ENCODE measurements around the gene RNF220. TPM values are rescaled to one million over a fixed set of nuclear protein-coding genes. Genes with fewer than 3 reads are reported as not detected.

The RNF220 gene
- total and polyA plus RNA-seq, 2 experiments from 2014 or later, result 47.4 to 123 TPM

DNA sequence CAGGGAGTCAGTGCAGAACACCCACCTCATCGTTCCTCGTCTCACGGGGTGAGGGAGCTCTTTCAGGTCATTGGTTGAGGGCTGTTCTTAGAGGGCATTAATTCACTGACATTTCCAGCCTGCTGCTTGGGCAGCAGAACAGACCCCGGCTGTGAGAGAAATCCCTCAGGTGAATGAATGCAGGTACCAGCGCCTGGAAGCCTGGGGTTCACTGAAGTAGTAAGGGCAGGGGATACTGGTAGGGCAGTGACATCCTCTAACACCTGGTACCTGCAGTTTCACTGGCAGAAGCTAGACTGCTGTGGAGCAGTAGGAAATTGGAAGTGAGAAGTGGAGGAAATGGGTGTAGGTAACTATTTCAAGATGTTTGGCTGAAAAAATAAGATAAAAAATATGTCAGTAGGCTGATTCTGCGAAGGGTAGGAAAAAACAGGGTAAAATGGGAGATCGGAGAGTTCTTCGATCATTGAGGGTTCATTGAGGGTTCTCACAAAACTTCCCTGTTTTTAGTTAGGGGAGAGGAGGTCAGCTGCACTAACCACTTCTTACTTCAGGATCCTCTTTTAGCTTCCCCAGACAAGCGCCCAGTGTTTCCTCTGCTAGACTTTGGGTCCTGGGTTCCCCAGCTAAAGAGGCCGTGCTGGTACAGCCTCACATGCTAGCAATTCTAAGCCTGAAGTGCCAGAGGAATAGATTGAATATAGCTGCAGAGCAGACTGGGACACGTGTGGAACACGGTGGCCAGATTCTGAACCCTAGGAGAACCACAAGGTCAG, 55.2 kb downstream of the RNF220 start:
- Histone ChIP-seq H4K20me1 (ENCODE audit: insufficient read depth) (no peaks in the 10 kb centered on the region), H3K36me3 (ENCODE audit: low read depth) (no peaks in the 10 kb centered on the region), H3K9ac (no peak overlapping the region), H3F3A (ENCODE audit: insufficient read depth) (no peaks in the 10 kb centered on the region), H2AFZ (no peak overlapping the region), H3K9me2 (ENCODE audit: insufficient read depth) (no peaks in the 10 kb centered on the region), H3K27me3 (replicated peaks; ENCODE audit: insufficient read depth) (peaks cover 56% of the 10 kb centered on the region), H3K27ac (no peak overlapping the region), H3K4me1 (ENCODE audit: insufficient read depth) (no peaks in the 10 kb centered on the region), H3K79me2 (ENCODE audit: insufficient read depth) (no peaks in the 10 kb centered on the region), H3K4me2 (ENCODE audit: unreplicated experiment) (no peak overlapping the region), H3K4me3 (no peak overlapping the region), H3K9me3 (ENCODE audit: low read depth) (no peaks in the 10 kb centered on the region)
- in situ Hi-C loops (cut with MboI), result no loop called here
- no peak for DNase-seq
- WGBS, 2 experiments (ENCODE audit: low coverage in 1 of 2, low lambda C conversion rate in 2 of 2, missing lambda C conversion rate in 2 of 2), result 52 to 55% methylated on average over 12 of the region's 12 CpGs
- TF ChIP-seq EZH2 (IDR thresholded peaks at IDR 0.05; ENCODE audit: insufficient read depth, poor library complexity, severe bottlenecking), result no peak

DNA sequence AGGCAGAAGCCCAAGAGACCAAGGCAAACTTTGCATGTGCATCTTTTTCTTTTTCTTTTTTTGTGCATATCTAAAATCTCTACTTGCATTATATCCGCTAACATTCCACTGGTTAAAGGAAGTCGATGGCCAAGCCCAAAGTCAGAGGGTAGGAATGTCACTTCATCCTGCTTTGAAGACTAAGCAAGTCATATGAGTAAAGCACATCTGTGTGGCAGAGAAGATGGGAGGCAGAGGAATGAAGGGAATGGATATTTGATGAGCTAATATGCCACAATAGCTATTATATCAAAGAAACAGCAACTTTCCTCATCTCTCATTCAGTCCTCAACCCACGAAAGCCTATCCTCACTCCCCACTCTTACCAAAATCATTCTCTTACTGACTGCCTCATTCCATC, 59.3 kb downstream of the RNF220 start:
- Histone ChIP-seq H3K4me1 (ENCODE audit: insufficient read depth) (no peaks in the 10 kb centered on the region), H3K36me3 (ENCODE audit: low read depth) (no peaks in the 10 kb centered on the region), H3K9me3 (ENCODE audit: low read depth) (no peaks in the 10 kb centered on the region), H2AFZ (no peak overlapping the region), H3F3A (ENCODE audit: insufficient read depth) (no peaks in the 10 kb centered on the region), H3K27me3 (replicated peaks; ENCODE audit: insufficient read depth) (peaks cover 41% of the 10 kb centered on the region), H3K79me2 (ENCODE audit: insufficient read depth) (no peaks in the 10 kb centered on the region), H3K4me2 (ENCODE audit: unreplicated experiment) (no peak overlapping the region), H3K9me2 (ENCODE audit: insufficient read depth) (no peaks in the 10 kb centered on the region), H3K9ac (no peak overlapping the region), H3K4me3 (no peak overlapping the region), H4K20me1 (ENCODE audit: insufficient read depth) (no peaks in the 10 kb centered on the region), H3K27ac (no peak overlapping the region)
- in situ Hi-C loops (cut with MboI), result no loop called here
- TF ChIP-seq EZH2phosphoT487 (IDR thresholded peaks at IDR 0.05; ENCODE audit: insufficient read depth, low read depth) (no peak), EZH2 (IDR thresholded peaks at IDR 0.05; ENCODE audit: insufficient read depth, poor library complexity, severe bottlenecking) (no peak)
- 25 to 35% methylated on average over 3 of the region's 3 CpGs for WGBS, 2 experiments (ENCODE audit: low coverage in 1 of 2, low lambda C conversion rate in 2 of 2, missing lambda C conversion rate in 2 of 2)
- DNase-seq, result no peak

DNA sequence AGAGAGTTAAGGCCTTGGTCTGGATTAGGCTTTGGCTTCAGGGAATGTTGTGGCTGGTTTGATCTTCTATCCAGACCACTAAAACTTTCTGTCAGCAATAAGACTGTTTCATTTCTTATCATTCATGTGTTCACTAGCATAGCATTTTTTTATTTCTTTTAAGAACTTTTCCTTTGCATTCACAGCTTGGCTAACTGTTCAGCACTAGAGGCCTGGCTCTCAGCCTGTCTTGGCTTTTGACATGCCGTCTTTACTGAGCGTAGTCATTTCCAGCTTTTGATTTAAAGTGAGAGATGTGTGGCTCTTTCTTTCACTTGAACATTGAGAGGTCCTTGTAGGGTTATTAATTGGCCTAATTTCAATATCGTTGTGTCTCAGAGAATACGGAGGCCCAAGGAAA, 62.5 kb downstream of the RNF220 start:
- TF ChIP-seq EZH2phosphoT487 (IDR thresholded peaks at IDR 0.05; ENCODE audit: insufficient read depth, low read depth) (no peak), EZH2 (IDR thresholded peaks at IDR 0.05; ENCODE audit: insufficient read depth, poor library complexity, severe bottlenecking) (no peak)
- in situ Hi-C loops (cut with MboI), result no loop called here
- H3K9me3 ChIP-seq (ENCODE audit: low read depth), result no peaks in the 10 kb centered on the region
- 57 to 60% methylated on average over 4 of the region's 4 CpGs for WGBS, 2 experiments (ENCODE audit: low coverage in 1 of 2, low lambda C conversion rate in 2 of 2, missing lambda C conversion rate in 2 of 2)
- no peak overlapping the region for H3K4me2 ChIP-seq (ENCODE audit: unreplicated experiment)
- no peak overlapping the region for H3K27ac ChIP-seq
- H3K9ac ChIP-seq, result no peak overlapping the region
- H4K20me1 ChIP-seq (ENCODE audit: insufficient read depth), result no peaks in the 10 kb centered on the region
- H3K9me2 ChIP-seq (ENCODE audit: insufficient read depth), result no peaks in the 10 kb centered on the region
- peaks cover 49% of the 10 kb centered on the region for H3K27me3 ChIP-seq (replicated peaks; ENCODE audit: insufficient read depth)
- H3F3A ChIP-seq (ENCODE audit: insufficient read depth), result no peaks in the 10 kb centered on the region
- H3K36me3 ChIP-seq (ENCODE audit: low read depth), result no peaks in the 10 kb centered on the region
- H3K79me2 ChIP-seq (ENCODE audit: insufficient read depth), result no peaks in the 10 kb centered on the region
- no peak overlapping the region for H3K4me3 ChIP-seq
- DNase-seq, result no peak
- no peak overlapping the region for H2AFZ ChIP-seq
- H3K4me1 ChIP-seq (ENCODE audit: insufficient read depth), result no peaks in the 10 kb centered on the region

DNA sequence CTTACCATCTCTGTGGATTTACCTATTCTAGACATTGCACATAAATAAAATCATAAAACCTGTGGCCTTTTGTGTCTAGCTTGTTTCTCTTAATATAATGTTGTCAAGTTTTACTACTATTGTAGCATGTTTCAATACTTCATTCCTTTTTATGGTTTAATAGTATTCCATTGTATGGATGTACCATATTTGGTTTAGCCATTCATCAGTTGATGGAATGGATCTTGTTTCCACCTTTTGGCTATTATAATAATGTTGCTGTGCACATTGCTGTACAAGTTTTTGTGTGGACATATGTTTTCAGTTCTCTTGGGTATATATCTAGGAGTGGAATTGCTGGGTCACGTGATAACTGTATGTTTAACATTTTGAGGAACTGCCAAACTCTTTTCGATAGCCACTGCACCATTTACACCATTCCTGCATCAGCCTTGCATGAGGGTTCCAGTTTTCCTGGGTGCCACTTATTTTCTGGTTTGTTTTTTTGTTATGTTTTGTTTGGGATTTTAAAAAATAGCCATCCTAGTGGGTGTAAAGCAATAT, 66.9 kb downstream of the RNF220 start:
- in situ Hi-C loops (cut with MboI), result no loop called here
- H3K36me3 ChIP-seq (ENCODE audit: low read depth), result no peaks in the 10 kb centered on the region
- H3K27me3 ChIP-seq (replicated peaks; ENCODE audit: insufficient read depth), result peaks cover 48% of the 10 kb centered on the region
- H3K27ac ChIP-seq, result no peak overlapping the region
- no peaks in the 10 kb centered on the region for H3K9me3 ChIP-seq (ENCODE audit: low read depth)
- 53 to 73% methylated on average over 2 of the region's 2 CpGs for WGBS, 2 experiments (ENCODE audit: low coverage in 1 of 2, low lambda C conversion rate in 2 of 2, missing lambda C conversion rate in 2 of 2)
- H3K79me2 ChIP-seq (ENCODE audit: insufficient read depth), result no peaks in the 10 kb centered on the region
- no peak for TF ChIP-seq EZH2 (IDR thresholded peaks at IDR 0.05; ENCODE audit: insufficient read depth, poor library complexity, severe bottlenecking)
- TF ChIP-seq EZH2phosphoT487 (IDR thresholded peaks at IDR 0.05; ENCODE audit: insufficient read depth, low read depth), result no peak
- H3K4me1 ChIP-seq (ENCODE audit: insufficient read depth), result no peaks in the 10 kb centered on the region
- no peak overlapping the region for H3K4me2 ChIP-seq (ENCODE audit: unreplicated experiment)
- H2AFZ ChIP-seq, result no peak overlapping the region
- no peaks in the 10 kb centered on the region for H4K20me1 ChIP-seq (ENCODE audit: insufficient read depth)
- DNase-seq, result no peak
- no peaks in the 10 kb centered on the region for H3F3A ChIP-seq (ENCODE audit: insufficient read depth)
- no peak overlapping the region for H3K9ac ChIP-seq
- H3K4me3 ChIP-seq, result no peak overlapping the region
- no peaks in the 10 kb centered on the region for H3K9me2 ChIP-seq (ENCODE audit: insufficient read depth)
